Measurements from ENCODE around the gene CFP.
"Not testable (repeated sequence)": the region's sequence is repeated elsewhere in the genome, so short reads cannot be mapped to it uniquely, and the experiment has no call there.

CFP gene

DNA sequence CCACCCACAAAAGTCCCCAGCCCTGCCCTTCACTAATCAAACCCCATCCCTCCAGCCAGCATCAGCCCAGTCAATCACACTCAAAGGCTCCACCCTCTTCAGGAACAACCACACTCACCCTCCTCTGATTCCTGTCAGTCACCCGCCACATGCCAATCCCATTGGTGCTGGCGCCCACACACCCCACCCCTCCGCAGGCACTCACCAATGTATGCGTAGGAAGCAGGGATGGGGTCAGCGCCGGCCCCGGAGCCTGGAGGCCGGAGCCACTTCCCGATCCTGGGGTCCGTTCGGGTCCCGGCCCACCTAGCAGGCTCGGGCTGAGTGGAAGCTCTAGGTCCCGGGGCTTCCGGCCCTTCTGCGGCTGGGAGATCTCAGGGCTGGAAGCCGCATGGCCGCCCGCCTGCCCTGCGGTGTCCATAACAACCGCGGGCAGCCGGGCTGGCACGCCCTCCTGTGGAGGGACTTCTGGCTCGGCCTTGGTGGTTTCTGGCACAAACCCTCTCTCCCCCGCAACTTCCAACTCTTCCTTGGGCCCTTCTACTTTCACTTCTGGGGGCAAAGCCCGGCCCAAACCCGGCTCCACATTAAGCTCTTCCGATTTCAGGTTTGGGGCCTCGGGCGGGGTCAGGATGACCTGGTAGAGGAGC is 7.9 kb upstream of the CFP start:
- DNase-seq = peak; percentile 43

- DNase-seq = peak; percentile 28
These were observed 5.3 kb upstream of the CFP start for GRCh38 chrX:47634871-47635575.

DNA sequence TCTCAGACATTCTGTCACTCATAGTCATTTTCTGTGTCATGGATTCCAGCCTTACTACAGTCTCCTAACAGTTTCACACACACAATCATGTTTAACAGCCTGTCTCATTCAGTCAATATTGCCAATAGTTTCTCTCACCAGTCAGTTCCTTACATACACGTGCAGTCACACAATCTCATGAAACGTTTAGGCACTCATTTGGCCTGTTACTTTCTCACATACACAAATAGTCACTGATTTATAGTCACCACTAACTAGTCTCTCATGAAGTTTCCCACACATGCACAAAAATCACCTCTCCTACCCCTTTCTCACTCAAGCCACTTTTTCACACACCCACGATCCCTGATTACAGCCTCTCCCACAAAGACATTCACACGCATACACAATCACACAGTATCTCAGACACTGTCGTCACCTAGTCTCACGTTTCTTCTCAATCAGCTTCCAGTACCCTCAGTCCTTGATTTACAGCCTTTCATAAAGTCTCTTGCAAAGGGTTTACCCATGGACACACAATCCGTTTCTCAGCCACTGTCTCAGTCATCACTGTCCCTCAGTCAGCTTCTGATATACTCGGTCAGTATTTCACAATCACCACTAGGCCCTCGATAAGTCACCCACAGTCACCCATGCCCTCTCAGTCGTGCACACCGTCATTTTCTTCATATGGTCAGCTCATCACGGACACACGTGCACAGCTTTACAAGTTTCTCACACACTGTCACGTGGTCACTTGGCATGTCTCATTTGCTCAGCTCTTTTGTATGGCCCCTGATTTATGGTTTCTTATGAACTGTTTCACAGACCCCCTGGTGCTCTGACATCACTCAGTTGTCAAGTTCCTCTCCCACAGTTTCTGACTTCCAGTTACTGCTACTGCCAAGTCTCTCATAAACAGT is 4.2 kb upstream of the CFP start:
- no peak for DNase-seq

DNA sequence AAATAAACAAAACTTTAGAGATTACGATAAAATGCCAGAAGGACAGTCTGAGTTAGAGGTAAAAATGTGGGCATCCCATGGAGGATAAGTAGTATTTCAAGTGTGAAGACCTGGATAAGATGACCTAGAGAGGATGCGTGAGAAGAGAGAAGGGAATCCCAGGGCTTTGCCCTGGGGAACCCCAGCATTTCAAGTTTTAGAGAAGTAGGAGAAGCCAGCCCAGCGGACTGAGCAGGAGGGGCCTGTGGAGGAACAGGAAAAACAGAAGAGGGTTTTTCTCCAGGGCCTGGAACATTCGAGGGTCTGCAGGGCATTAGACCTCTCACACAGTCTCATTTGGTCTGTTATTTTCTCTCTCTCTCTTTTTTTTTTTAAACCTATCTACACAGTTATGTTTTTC is 2.9 kb upstream of the CFP start:
- no peak for DNase-seq

GRCh38 chrX:47631676-47632075 is 1.9 kb upstream of the CFP start:
- DNase-seq = no peak

DNA sequence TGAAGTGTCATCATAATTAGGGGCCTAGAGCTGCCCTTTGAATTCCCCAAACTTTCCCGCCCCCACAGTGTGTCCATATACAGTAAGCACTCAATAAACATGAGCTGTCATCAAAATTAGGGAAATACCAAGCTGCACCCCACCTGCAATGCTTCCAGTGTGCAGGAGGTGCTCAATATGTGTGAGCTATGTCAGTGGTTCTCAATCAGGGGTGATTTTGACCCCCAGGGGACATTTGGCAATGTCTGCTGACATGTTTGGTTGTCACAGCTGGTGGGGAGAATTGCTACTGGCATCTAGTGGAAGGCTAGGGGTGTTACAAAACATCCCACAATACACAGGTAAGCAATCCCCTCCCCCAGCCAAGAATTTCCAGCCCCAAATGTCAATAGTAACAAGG is 748 bp downstream of the CFP start:
- peak; percentile 24 for DNase-seq

- no peak for DNase-seq
These were observed 4.4 kb downstream of the CFP start for GRCh38 chrX:47625365-47625764.

- peak; percentile 61 for DNase-seq
These were observed 6.1 kb downstream of the CFP start for GRCh38 chrX:47623540-47624027.

DNA sequence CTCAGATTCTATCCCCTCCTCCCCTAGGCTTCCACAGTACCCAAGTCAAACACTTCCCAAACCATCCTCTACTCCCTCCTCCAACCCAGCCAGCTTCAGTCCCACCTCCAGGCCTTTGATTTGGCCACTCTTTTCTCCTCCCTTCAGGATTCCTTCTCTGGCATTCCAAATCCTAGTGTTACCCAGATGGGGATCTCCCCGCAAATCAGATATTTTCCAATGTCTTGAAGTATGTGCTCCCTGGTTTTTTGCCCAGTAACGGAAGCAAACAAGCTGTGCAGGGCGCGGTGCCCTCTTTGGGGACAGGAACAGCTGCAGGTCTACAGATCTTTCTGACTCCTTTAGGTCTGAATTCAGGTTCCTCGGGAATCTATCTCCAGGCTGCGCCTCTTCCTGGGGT is 7.9 kb downstream of the CFP start:
- DNase-seq = no peak

DNA sequence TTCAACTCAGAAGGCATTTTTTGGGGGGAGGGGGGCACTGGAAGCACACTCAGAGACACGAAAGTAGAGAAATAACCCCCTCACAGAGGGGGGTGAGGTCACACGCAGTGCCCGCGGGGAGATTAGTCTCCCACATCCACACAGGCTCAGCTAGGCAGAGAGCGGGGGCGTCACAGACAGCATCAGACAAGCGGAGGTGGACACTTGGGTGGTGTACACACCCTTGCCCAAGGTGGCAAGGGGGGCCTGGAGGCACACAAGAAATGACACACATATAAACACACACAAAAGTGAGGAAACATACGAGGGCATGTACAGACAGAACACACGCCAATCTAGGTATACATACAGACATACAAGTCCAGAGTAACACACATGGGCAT is 9.4 kb downstream of the CFP start:
- DNase-seq = no peak

DNA sequence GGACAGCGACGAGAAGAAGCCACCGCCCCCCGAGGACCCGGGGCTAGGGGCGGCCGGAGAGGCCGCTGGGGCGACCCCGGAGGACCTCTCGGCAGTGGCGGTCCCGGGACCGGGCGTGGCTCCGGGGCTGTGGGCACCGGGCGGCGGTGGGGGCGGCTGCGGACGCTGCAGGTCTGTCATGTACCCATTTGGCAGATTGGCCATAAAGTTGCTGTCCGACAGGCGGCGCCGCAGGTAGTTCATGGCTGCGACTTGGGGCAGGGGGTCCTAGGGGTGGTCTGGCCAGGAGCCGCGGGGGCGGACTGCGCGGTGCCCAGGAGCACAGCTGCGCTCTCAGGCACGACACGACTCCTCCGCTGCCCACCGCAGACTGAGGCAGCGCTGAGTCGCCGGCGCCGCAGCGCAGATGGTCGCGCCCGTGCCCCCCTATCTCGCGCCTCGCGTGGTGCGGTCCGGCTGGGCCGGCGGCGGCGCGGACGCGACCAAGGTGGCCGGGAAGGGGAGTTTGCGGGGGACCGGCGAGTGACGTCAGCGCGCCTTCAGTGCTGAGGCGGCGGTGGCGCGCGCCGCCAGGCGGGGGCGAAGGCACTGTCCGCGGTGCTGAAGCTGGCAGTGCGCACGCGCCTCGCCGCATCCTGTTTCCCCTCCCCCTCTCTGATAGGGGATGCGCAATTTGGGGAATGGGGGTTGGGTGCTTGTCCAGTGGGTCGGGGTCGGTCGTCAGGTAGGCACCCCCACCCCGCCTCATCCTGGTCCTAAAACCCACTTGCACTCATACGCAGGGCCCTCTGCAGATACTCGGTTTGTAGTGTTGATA is 10.0 kb downstream of the CFP start, which contains the start of gene SYN1:
SYN1 (minus strand) TSS at position 372 of the 817 bp plus-strand sequence; CDS start at position 243, 129 bp downstream.
- peak; percentile 87 for DNase-seq

DNA sequence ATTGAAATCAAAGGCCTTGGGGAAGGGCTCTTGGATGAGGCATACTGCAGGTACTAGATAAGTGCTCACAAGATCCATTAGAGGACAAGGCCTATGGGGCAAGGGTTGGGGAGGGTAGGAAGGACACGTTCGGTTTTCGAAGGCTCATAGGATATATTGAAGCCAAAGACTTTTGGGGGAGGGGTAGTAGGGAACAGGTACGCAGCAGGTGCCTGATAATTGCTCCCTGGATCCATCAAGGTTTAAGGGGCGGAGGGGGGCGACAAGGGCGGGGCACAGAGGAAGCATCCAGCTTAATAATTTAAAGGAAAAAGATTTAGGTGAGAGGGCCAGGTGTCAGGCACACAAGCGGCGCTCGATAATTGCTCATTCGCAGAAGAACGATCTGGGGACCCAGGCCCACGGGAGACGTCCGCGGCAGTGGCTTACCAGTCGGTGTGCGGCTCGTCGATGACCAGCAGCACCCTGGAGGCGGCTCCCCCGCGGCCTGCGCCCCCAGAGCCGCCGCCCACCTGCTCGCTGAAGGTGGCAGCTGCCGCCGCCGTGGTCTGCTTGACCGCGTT is 10.7 kb downstream of the CFP start:
- DNase-seq = no peak

DNA sequence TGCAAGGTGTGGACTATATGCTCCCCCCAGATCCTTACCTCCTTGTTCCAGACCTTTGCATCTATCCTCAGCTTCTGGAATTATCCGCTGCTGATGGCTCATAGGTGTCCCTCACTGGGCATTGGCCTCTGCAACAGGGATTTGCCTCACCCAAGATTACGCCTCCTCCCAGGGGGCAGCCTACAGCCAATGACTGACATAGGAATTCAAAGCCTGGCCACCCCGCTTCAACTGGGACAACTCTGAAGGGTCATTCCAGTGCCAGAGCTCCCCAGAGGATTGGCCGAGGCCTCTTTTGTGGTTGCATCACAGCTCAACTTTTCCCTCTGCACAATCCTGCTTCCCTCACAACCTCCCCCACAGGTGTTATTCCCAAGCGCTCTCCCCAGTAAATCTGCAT is 15.1 kb downstream of the CFP start:
- DNase-seq = no peak

GRCh38 chrX:47613082-47613481 is 16.6 kb downstream of the CFP start:
- DNase-seq = no peak

GRCh38 chrX:47612418-47612817 is 17.3 kb downstream of the CFP start:
- no peak for DNase-seq

DNA sequence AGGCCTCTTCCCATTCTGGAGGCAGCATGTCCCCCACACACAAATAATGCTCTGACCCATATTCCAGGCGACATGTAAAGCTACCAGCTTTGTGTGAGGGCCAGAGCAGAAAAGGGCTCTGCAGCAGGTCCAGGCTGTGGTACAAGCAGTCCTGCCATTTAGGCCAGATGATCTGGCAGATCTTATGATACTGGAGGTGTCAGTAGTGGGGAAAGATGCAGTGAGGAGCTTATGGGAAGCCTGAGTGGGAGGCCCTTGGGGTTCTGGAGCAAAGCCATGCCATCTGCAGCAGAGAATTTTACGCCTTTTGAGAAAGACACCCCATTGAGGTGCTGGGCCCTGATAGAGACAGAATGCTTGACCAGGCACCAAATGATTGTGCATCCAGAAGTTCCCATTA is 17.8 kb downstream of the CFP start:
- no peak for DNase-seq

- DNase-seq = no peak
These were observed 18.2 kb downstream of the CFP start for GRCh38 chrX:47611489-47611888.

DNA sequence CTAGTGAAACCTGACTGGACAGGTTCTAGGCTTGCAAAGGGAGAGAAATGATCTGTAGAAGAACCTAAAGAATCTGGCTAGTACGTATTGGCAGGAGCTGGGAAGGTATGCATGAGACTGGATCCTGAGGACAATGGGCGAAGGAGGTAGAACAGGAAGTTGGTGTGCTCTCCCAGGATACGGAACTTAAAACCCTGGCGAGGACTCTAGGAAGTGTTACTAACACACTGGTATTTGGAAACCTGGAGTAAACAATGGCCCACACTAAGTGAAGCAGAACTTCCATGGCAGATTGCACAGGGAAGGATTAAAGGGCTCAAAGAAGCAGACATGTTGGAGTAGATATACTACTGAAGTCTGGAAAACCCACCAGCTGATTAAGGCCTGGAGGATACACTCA is 19.2 kb downstream of the CFP start:
- DNase-seq = no peak

GRCh38 chrX:47608130-47608810 is 21.5 kb downstream of the CFP start:
- DNase-seq = no peak

DNA sequence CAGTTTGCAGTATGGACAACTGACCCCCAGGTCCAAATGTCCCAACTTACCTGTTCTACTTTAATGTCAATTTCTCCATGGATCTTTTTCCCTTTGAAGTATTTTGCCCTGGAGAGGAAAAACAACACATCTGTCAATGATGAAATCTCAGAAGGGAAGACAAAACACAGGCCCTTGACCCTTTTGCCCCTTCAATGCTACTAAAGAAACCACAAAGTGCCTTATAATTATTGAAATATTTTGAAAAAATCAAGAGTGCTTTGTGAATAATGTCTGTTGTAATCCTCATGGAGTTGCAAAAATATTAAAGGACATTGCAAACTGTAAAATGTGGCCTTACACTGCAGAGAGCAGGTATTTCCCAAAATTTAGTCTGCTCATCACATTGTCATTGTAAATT is 22.6 kb downstream of the CFP start:
- DNase-seq = no peak

GRCh38 chrX:47605024-47605423 is 24.7 kb downstream of the CFP start:
- DNase-seq = no peak

DNA sequence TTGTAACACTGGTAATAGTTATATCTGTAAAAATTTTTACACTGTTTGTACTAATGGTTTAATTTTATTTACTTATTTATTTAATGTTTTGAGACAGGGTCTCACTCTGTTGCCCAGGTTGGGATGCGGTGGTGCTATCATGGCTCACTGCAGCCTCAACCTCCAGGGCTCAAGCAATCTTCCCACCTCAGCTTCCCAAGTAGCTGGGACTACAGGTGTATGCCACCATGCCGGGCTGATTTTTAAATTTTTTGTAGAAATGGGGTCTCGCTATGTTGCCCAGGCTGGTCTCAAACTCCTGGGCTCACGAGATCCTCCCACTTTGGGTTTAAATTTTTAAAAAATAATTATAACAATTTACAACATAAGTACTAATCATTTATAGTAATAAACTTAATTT is 26.6 kb downstream of the CFP start:
- not testable (repeated sequence) for DNase-seq
